Measurements from ENCODE around the gene ZNF275. TPM values are rescaled to one million over a fixed set of nuclear protein-coding genes. Genes with fewer than 3 reads are reported as not detected.

ZNF275 gene
- total and polyA plus RNA-seq, 4 donors = 2.7 to 11.5 (median 6.7) TPM

- Histone ChIP-seq H3K9me3 (ENCODE audit: control insufficient read depth in 4 of 4, insufficient read depth in 3 of 4, low read length in 3 of 4) (peaks cover 0 to 5% (median 1%) of the 10 kb centered on the region in 4 donors), H3K4me3 (no peak overlapping the region), H3K27ac (ENCODE audit: low read depth in 1 of 2, low read length in 1 of 2) (no peak overlapping the region), H3K36me3 (ENCODE audit: control insufficient read depth in 4 of 4, insufficient read depth in 4 of 4, low read length in 4 of 4) (no peaks in the 10 kb centered on the region), H3K4me1 (ENCODE audit: control insufficient read depth in 5 of 5, insufficient read depth in 5 of 5, low read length in 5 of 5) (peaks cover 0 to 4% (median 0%) of the 10 kb centered on the region in 5 donors), H3K27me3 (ENCODE audit: control insufficient read depth in 3 of 3, insufficient read depth in 3 of 3, low read length in 2 of 3) (peaks cover 0 to 5% (median 0%) of the 10 kb centered on the region in 3 donors), H3K9ac (ENCODE audit: insufficient read depth in 1 of 2, low read length in 2 of 2) (no peak overlapping the region)
- TF ChIP-seq CTCF (IDR thresholded peaks at IDR 0.05; ENCODE audit: control extremely low read depth, extremely low read depth) = no peak
- ATAC-seq (ENCODE audit: insufficient read depth, low FRiP score) = no peak
- 86 to 96% methylated on average over 12 to 26 of the region's 26 CpGs for WGBS, 2 donors
- DNase-seq = no peak
Measured at GRCh38 chrX:153396320-153397195, 62.6 kb downstream of the ZNF275 start.

GRCh38 chrX:153397256-153397960 is 63.5 kb downstream of the ZNF275 start:
- no peak for ATAC-seq (ENCODE audit: insufficient read depth, low FRiP score)
- Histone ChIP-seq H3K36me3 (ENCODE audit: control insufficient read depth in 4 of 4, insufficient read depth in 4 of 4, low read length in 4 of 4) (no peaks in the 10 kb centered on the region), H3K27me3 (ENCODE audit: control insufficient read depth in 3 of 3, insufficient read depth in 3 of 3, low read length in 2 of 3) (peaks cover 0 to 5% (median 0%) of the 10 kb centered on the region in 3 donors), H3K27ac (ENCODE audit: low read depth in 1 of 2, low read length in 1 of 2) (no peak overlapping the region), H3K9me3 (ENCODE audit: control insufficient read depth in 4 of 4, insufficient read depth in 3 of 4, low read length in 3 of 4) (peaks cover 0 to 5% (median 0%) of the 10 kb centered on the region in 4 donors), H3K4me1 (ENCODE audit: control insufficient read depth in 5 of 5, insufficient read depth in 5 of 5, low read length in 5 of 5) (peaks cover 0 to 4% (median 0%) of the 10 kb centered on the region in 5 donors), H3K4me3 (no peak overlapping the region), H3K9ac (ENCODE audit: insufficient read depth in 1 of 2, low read length in 2 of 2) (no peak overlapping the region)
- 82 to 89% methylated on average over 19 to 27 of the region's 27 CpGs for WGBS, 2 donors
- no peak for TF ChIP-seq CTCF (IDR thresholded peaks at IDR 0.05; ENCODE audit: control extremely low read depth, extremely low read depth)
- no peak for DNase-seq

GRCh38 chrX:153398275-153398960 is 64.5 kb downstream of the ZNF275 start:
- H3K4me3 ChIP-seq = no peak overlapping the region
- ATAC-seq (ENCODE audit: insufficient read depth, low FRiP score) (no peak), DNase-seq (no peak)
- H3K4me1 ChIP-seq (ENCODE audit: control insufficient read depth in 5 of 5, insufficient read depth in 5 of 5, low read length in 5 of 5) = peaks cover 0 to 4% (median 0%) of the 10 kb centered on the region in 5 donors
- 81 to 87% methylated on average over 14 to 17 of the region's 17 CpGs for WGBS, 2 donors
- peaks cover 0 to 5% (median 0%) of the 10 kb centered on the region in 3 donors for H3K27me3 ChIP-seq (ENCODE audit: control insufficient read depth in 3 of 3, insufficient read depth in 3 of 3, low read length in 2 of 3)
- no peaks in the 10 kb centered on the region for H3K36me3 ChIP-seq (ENCODE audit: control insufficient read depth in 4 of 4, insufficient read depth in 4 of 4, low read length in 4 of 4)
- no peak for TF ChIP-seq CTCF (IDR thresholded peaks at IDR 0.05; ENCODE audit: control extremely low read depth, extremely low read depth)
- peaks cover 0 to 5% (median 0%) of the 10 kb centered on the region in 4 donors for H3K9me3 ChIP-seq (ENCODE audit: control insufficient read depth in 4 of 4, insufficient read depth in 3 of 4, low read length in 3 of 4)
- no peak overlapping the region for H3K9ac ChIP-seq (ENCODE audit: insufficient read depth in 1 of 2, low read length in 2 of 2)
- no peak overlapping the region for H3K27ac ChIP-seq (ENCODE audit: low read depth in 1 of 2, low read length in 1 of 2)

All from lung (tissue), 12 donors.